Measurements from ENCODE around the gene ANKRD40.

ANKRD40 gene

DNA sequence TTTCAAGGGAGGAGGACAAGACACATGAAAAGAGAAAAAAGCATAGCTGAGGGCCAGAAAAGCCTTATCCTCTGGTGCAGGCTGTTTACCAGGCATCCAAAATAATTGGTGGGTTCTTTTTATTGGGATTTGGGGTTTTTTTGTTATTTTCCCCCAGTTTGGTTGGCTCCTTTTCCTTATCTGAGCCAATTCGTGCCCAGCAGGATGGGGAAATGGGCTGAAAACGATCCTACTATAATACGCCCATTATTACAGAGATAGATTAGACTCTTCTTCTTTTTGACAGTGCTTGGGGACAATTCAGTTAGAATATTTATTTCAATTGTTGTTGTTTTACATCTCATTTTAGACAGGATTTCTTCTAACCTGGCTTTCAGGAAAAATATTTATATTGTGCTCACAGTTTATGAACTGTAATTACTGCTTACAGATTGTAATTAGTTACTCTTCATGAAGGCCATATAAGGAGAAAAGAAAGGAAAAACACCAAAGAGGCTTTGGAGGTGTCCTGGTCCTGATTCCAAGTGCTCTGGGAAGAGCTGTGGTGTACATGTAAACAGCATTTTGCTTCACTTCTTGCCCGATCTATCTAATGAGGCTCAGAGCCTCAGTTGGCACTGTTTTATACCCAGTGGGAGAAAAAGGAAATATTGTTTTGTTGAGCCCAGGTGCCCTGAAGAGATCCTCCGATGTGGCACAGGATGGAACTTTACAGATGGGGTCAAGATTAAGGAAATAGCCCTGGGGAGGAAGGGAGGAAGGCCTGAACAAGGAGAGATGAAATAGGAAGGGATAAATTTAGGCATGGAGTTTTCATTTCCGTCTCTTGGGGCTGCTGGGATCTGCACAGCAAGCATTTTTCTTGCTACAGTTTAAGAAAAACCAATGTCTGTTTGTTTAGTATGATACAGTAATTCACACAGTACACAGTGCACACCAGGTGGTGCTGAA, 611 bp upstream of the ANKRD40 start:
- Histone ChIP-seq H3K4me3 (ENCODE audit: low read depth in 1 of 2, low read length in 1 of 2) (peak overlapping the region; percentile 72 to 80), H3K36me3 (peaks cover 6% of the 10 kb centered on the region), H3K27ac (peak overlapping the region; percentile 89), H3K4me1 (ENCODE audit: control insufficient read depth in 1 of 2, insufficient read depth in 1 of 2, low read depth in 1 of 2, low read length in 1 of 2) (peaks cover 22% of the 10 kb centered on the region in 2 experiments), H3K9me3 (no peaks in the 10 kb centered on the region), H3K27me3 (no peaks in the 10 kb centered on the region)
- no peak for TF ChIP-seq CTCF (IDR thresholded peaks at IDR 0.05)

DNA sequence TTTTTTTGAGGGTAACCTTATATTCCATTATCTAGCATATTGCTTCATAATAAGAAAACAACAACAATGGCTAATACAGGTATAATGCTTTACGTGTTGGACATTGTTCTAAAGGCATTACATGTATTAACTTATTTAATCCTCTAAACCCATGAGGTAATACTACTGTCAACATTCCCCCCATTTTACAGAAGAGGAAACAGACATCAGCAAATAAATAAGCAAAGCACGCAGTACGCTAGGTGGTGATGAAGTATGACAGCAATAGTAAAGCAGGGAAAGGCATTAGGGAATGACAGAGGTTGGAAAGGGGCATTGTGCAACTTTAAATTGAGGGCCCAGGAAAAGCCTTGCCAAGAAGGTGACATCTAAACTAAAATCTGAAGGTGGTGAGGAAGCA, 4.6 kb downstream of the ANKRD40 start:
- no peak for TF ChIP-seq CTCF (IDR thresholded peaks at IDR 0.05)
- Histone ChIP-seq H3K4me1 (ENCODE audit: control insufficient read depth in 1 of 2, insufficient read depth in 1 of 2, low read depth in 1 of 2, low read length in 1 of 2) (peaks cover 12% of the 10 kb centered on the region in 2 experiments), H3K4me3 (ENCODE audit: low read depth in 1 of 2, low read length in 1 of 2) (no peak overlapping the region), H3K27ac (no peak overlapping the region), H3K9me3 (no peaks in the 10 kb centered on the region), H3K36me3 (peaks cover 29% of the 10 kb centered on the region), H3K27me3 (no peaks in the 10 kb centered on the region)

- no peak for TF ChIP-seq CTCF (IDR thresholded peaks at IDR 0.05)
- Histone ChIP-seq H3K36me3 (peaks cover 58% of the 10 kb centered on the region), H3K4me3 (ENCODE audit: low read depth in 1 of 2, low read length in 1 of 2) (no peak overlapping the region), H3K4me1 (ENCODE audit: control insufficient read depth in 1 of 2, insufficient read depth in 1 of 2, low read depth in 1 of 2, low read length in 1 of 2) (no peaks in the 10 kb centered on the region), H3K27ac (no peak overlapping the region), H3K9me3 (no peaks in the 10 kb centered on the region), H3K27me3 (no peaks in the 10 kb centered on the region)
These were observed 8.3 kb downstream of the ANKRD40 start for GRCh38 chr17:50699410-50699809.

- TF ChIP-seq CTCF (IDR thresholded peaks at IDR 0.05), result no peak
- Histone ChIP-seq H3K27me3 (no peaks in the 10 kb centered on the region), H3K9me3 (no peaks in the 10 kb centered on the region), H3K4me1 (ENCODE audit: control insufficient read depth in 1 of 2, insufficient read depth in 1 of 2, low read depth in 1 of 2, low read length in 1 of 2) (no peaks in the 10 kb centered on the region), H3K4me3 (ENCODE audit: low read depth in 1 of 2, low read length in 1 of 2) (no peak overlapping the region), H3K27ac (no peak overlapping the region), H3K36me3 (peaks cover 62% of the 10 kb centered on the region)
These were observed 9.9 kb downstream of the ANKRD40 start for GRCh38 chr17:50697663-50698272.

DNA sequence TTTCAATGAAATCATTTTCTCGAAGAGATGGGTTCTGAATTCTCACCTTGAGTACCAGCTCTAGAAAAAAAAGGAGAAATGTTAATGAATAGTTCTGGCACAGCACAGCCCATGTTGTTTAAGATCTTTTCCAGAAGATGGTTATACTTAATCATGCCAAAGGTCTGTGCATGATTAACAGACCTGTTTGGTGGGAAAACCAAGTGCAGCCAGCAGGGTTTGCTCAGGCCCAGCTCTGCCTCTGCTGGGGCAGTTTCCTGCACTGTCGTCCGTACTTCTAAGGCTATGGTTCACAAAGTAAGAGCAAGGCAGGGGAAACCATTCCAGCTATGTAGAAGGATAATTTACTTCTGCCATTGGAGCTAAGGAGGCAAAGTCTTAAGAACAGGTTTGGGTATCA, 10.7 kb downstream of the ANKRD40 start:
- no peaks in the 10 kb centered on the region for H3K9me3 ChIP-seq
- H3K27ac ChIP-seq, result no peak overlapping the region
- H3K27me3 ChIP-seq, result no peaks in the 10 kb centered on the region
- H3K36me3 ChIP-seq, result peaks cover 68% of the 10 kb centered on the region
- no peaks in the 10 kb centered on the region for H3K4me1 ChIP-seq (ENCODE audit: control insufficient read depth in 1 of 2, insufficient read depth in 1 of 2, low read depth in 1 of 2, low read length in 1 of 2)
- no peak overlapping the region for H3K4me3 ChIP-seq (ENCODE audit: low read depth in 1 of 2, low read length in 1 of 2)
- TF ChIP-seq CTCF (IDR thresholded peaks at IDR 0.05), result no peak
